ENCODE measurements around the gene CCR1.

CCR1 gene

GRCh38 chr3:46208167-46208704, at the start of gene CCR1:
Gene CCR1 (minus strand): TSS chr3:46208313. CDS start chr3:46204313, 4,000 bp downstream.
- no peak for DNase-seq

GRCh38 chr3:46252980-46253379, 44.9 kb upstream of the CCR1 start:
- DNase-seq = no peak

- DNase-seq = no peak
Observed at GRCh38 chr3:46245146-46245545, 37.0 kb upstream of the CCR1 start.

- no peak for DNase-seq
Observed at GRCh38 chr3:46243560-46243959, 35.4 kb upstream of the CCR1 start.

GRCh38 chr3:46242120-46242519, 34.0 kb upstream of the CCR1 start, which contains the start of gene CCR3:
Gene CCR3 (plus strand): TSS chr3:46242460. CDS start chr3:46265159, 22,699 bp downstream.
- DNase-seq = no peak

- DNase-seq = no peak
Observed at GRCh38 chr3:46239952-46240351, 31.8 kb upstream of the CCR1 start.

GRCh38 chr3:46239301-46239938, 31.3 kb upstream of the CCR1 start:
- no peak for DNase-seq

- DNase-seq = no peak
Observed at GRCh38 chr3:46238386-46238785, 30.3 kb upstream of the CCR1 start.

GRCh38 chr3:46236294-46237054, 28.4 kb upstream of the CCR1 start:
- no peak for DNase-seq

GRCh38 chr3:46235425-46235824, 27.3 kb upstream of the CCR1 start:
- DNase-seq = no peak

GRCh38 chr3:46233194-46233593, 25.1 kb upstream of the CCR1 start:
- DNase-seq = no peak

- DNase-seq = no peak
Observed at GRCh38 chr3:46231323-46231722, 23.2 kb upstream of the CCR1 start.

- peak; percentile 25 for DNase-seq
Observed at GRCh38 chr3:46228260-46229242, 20.4 kb upstream of the CCR1 start.

- DNase-seq = no peak
Observed at GRCh38 chr3:46222435-46223161, 14.5 kb upstream of the CCR1 start.

GRCh38 chr3:46221938-46222337, 13.8 kb upstream of the CCR1 start:
- DNase-seq = no peak

GRCh38 chr3:46221391-46221790, 13.3 kb upstream of the CCR1 start:
- no peak for DNase-seq

- DNase-seq = no peak
Observed at GRCh38 chr3:46218196-46218709, 10.1 kb upstream of the CCR1 start.

GRCh38 chr3:46215810-46216414, 7.8 kb upstream of the CCR1 start:
- no peak for DNase-seq

- DNase-seq = no peak
Observed at GRCh38 chr3:46214751-46215352, 6.7 kb upstream of the CCR1 start.

- no peak for DNase-seq
Observed at GRCh38 chr3:46213201-46213600, 5.1 kb upstream of the CCR1 start.

GRCh38 chr3:46212101-46212500, 4.0 kb upstream of the CCR1 start:
- no peak for DNase-seq

Data from T1000 (cell line).